Common myeloid progenitor, CD34-positive (primary cell): ENCODE results near the gene TSEN15. TPM values are rescaled to one million over a fixed set of nuclear protein-coding genes. Genes with fewer than 3 reads are reported as not detected.

ENCODE experiments used
- CTCF ChIA-PET: fragments of 350-600 bp; sonication (Branson Sonifier 250); formaldehyde crosslinking; loops from one replicate; lab custom pipeline; 2021; ENCODE audit warnings: antibody characterized with exemption; lab: Charles Lee
- POLR2A ChIA-PET: fragments of 350-600 bp; sonication (Branson Sonifier 250); formaldehyde crosslinking; loops from one replicate; lab custom pipeline; 2021; ENCODE audit warnings: antibody characterized with exemption; lab: Charles Lee
- DNase-seq, 3 donors: peaks; one replicate each; pipeline versions ENCODE4 v3.0.0 to v3.0.0-alpha.2; 2013
- H3K27ac ChIP-seq, 2 experiments: 1 replicate in 1 of 2; 2 replicates in 1 of 2; pipeline ENCODE4 v1.7.0; 2013; ENCODE audit warnings: inconsistent platforms in 2 of 2, low read length in 2 of 2, mild to moderate bottlenecking in 2 of 2, low read depth in 1 of 2, moderate library complexity in 1 of 2; ENCODE audit not compliant: severe bottlenecking in 2 of 2, insufficient read depth in 1 of 2, poor library complexity in 1 of 2
- H3K27me3 ChIP-seq, 5 experiments: replicated peaks in 2 of 5; 1 replicate in 3 of 5; 2 replicates in 2 of 5; pipeline versions ENCODE4 v1.6.1 to v1.7.0; 2013; ENCODE audit warnings: low read length in 4 of 5, mild to moderate bottlenecking in 2 of 5, moderate library complexity in 2 of 5, inconsistent platforms in 1 of 5; ENCODE audit not compliant: insufficient read depth in 5 of 5, control insufficient read depth in 4 of 5
- H3K36me3 ChIP-seq, 4 experiments: 1 replicate in 2 of 4; 2 replicates in 2 of 4; pipeline versions ENCODE4 v1.6.1 to v1.7.0; 2013; ENCODE audit warnings: low read length in 3 of 4, control low read depth in 1 of 4, mild to moderate bottlenecking in 1 of 4; ENCODE audit not compliant: control insufficient read depth in 4 of 4, insufficient read depth in 4 of 4
- H3K4me1 ChIP-seq, 4 experiments: 1 replicate in 3 of 4; 2 replicates in 1 of 4; pipeline versions ENCODE4 v1.6.1 to v1.7.1; 2013; ENCODE audit warnings: low read length in 3 of 4, mild to moderate bottlenecking in 3 of 4, control low read depth in 1 of 4, inconsistent platforms in 1 of 4, moderate library complexity in 1 of 4; ENCODE audit not compliant: control insufficient read depth in 4 of 4, insufficient read depth in 4 of 4; ENCODE audit errors: control extremely low read depth in 1 of 4
- H3K4me3 ChIP-seq, 7 experiments: 1 replicate in 4 of 7; 2 replicates in 3 of 7; pipeline versions ENCODE4 v1.5.1 to v1.7.0; 2013; ENCODE audit warnings: mild to moderate bottlenecking in 7 of 7, low read length in 6 of 7, moderate library complexity in 6 of 7, inconsistent platforms in 2 of 7, low read depth in 2 of 7, control low read depth in 1 of 7; ENCODE audit not compliant: insufficient read depth in 4 of 7, control insufficient read depth in 1 of 7; ENCODE audit errors: extremely low read depth in 1 of 7
- H3K9me3 ChIP-seq, 5 experiments: 1 replicate in 4 of 5; 2 replicates in 1 of 5; pipeline versions ENCODE4 v1.6.1 to v1.7.1; 2013; ENCODE audit warnings: low read length in 4 of 5, mild to moderate bottlenecking in 2 of 5, inconsistent platforms in 1 of 5, low read depth in 1 of 5, moderate library complexity in 1 of 5; ENCODE audit not compliant: control insufficient read depth in 4 of 5, insufficient read depth in 2 of 5; ENCODE audit errors: control extremely low read depth in 1 of 5
- WGBS: methylation state at CpG from one replicate; pipeline ENCODE4 v1.1.5; 2013; ENCODE audit not compliant: insufficient coverage; 5-methylcytosine and 5-hydroxymethylcytosine counted together
- polyA plus RNA-seq: library from polyadenylated mRNA; unstranded; fragments of 120-200 nt; gene quantifications from one replicate; pipeline ENCODE4 v1.2.1, GENCODE V29; 2013

Gene TSEN15
- 49.5 TPM for polyA plus RNA-seq

- Histone ChIP-seq H3K27me3 (no peaks in the 10 kb centered on the region), H3K9me3 (peaks cover 0 to 3% (median 0%) of the 10 kb centered on the region in 5 experiments), H3K4me3 (peak within 1 kb of the TSS; percentile 83 to 97 (median 94)), H3K4me1 (peaks cover 10 to 20% (median 14%) of the 10 kb centered on the region in 4 experiments), H3K36me3 (peaks cover 0 to 20% (median 5%) of the 10 kb centered on the region in 4 experiments), H3K27ac (peak within 1 kb of the TSS; percentile 88 to 93)
- ChIA-PET POLR2A (interaction anchor here (0.6 to 1.0 kb wide), 2 partner anchors 14 to 514 kb away, joined by 3 to 4 read pairs; no protein-coding TSS in a partner anchor), CTCF (interaction anchor here (0.7 to 1.0 kb wide), 2 partner anchors 17 to 115 kb away, joined by 3 read pairs; no protein-coding TSS in a partner anchor)
- WGBS: under 1% methylated on average over 52 of the region's 54 CpGs
- peak; percentile 82 to 91 (median 87) for DNase-seq
Measured at GRCh38 chr1:184051485-184052193, at the start of gene TSEN15. Gene TSEN15, plus strand, starts transcription at chr1:184051730. Its CDS starts 26 bp downstream, at chr1:184051756.

GRCh38 chr1:184002071-184002470 is 49.5 kb upstream of the TSEN15 start:
- H3K4me1 ChIP-seq: no peaks in the 10 kb centered on the region
- no peaks in the 10 kb centered on the region for H3K9me3 ChIP-seq
- 100% methylated on average over 1 of the region's 2 CpGs for WGBS
- no peak overlapping the region for H3K27ac ChIP-seq
- DNase-seq: no peak
- no peaks in the 10 kb centered on the region for H3K36me3 ChIP-seq
- no peak overlapping the region for H3K4me3 ChIP-seq
- H3K27me3 ChIP-seq: no peaks in the 10 kb centered on the region
- ChIA-PET POLR2A (no interaction called here), CTCF (no interaction called here)

GRCh38 chr1:184004935-184005334 is 46.6 kb upstream of the TSEN15 start:
- ChIA-PET POLR2A (no interaction called here), CTCF (no interaction called here)
- WGBS: 92% methylated on average over 3 of the region's 4 CpGs
- Histone ChIP-seq H3K4me3 (no peak overlapping the region), H3K27ac (no peak overlapping the region), H3K27me3 (no peaks in the 10 kb centered on the region), H3K4me1 (no peaks in the 10 kb centered on the region), H3K36me3 (no peaks in the 10 kb centered on the region), H3K9me3 (no peaks in the 10 kb centered on the region)
- no peak for DNase-seq

GRCh38 chr1:184005506-184005905 is 46.0 kb upstream of the TSEN15 start:
- Histone ChIP-seq H3K27ac (no peak overlapping the region), H3K36me3 (no peaks in the 10 kb centered on the region), H3K27me3 (no peaks in the 10 kb centered on the region), H3K4me3 (no peak overlapping the region), H3K4me1 (no peaks in the 10 kb centered on the region), H3K9me3 (no peaks in the 10 kb centered on the region)
- ChIA-PET POLR2A (no interaction called here), CTCF (no interaction called here)
- DNase-seq: no peak
- 100% methylated on average over 2 of the region's 4 CpGs for WGBS

GRCh38 chr1:184010788-184011187 is 40.7 kb upstream of the TSEN15 start:
- WGBS: 100% methylated on average over 2 of the region's 2 CpGs
- no peaks in the 10 kb centered on the region for H3K36me3 ChIP-seq
- H3K9me3 ChIP-seq: no peaks in the 10 kb centered on the region
- no peak overlapping the region for H3K27ac ChIP-seq
- POLR2A ChIA-PET: no interaction called here
- no peak overlapping the region for H3K4me3 ChIP-seq
- no peak for DNase-seq
- H3K27me3 ChIP-seq: no peaks in the 10 kb centered on the region
- CTCF ChIA-PET: no interaction called here
- no peaks in the 10 kb centered on the region for H3K4me1 ChIP-seq

- no peak for DNase-seq
- ChIA-PET CTCF (no interaction called here), POLR2A (no interaction called here)
- Histone ChIP-seq H3K27me3 (no peaks in the 10 kb centered on the region), H3K4me1 (peaks cover 0 to 1% (median 0%) of the 10 kb centered on the region in 4 experiments), H3K27ac (no peak overlapping the region), H3K36me3 (no peaks in the 10 kb centered on the region), H3K4me3 (no peak overlapping the region), H3K9me3 (no peaks in the 10 kb centered on the region)
Measured at GRCh38 chr1:184012187-184012586, 39.3 kb upstream of the TSEN15 start.

- WGBS: 100% methylated on average over 1 of the region's 2 CpGs
- CTCF ChIA-PET: no interaction called here
- no peaks in the 10 kb centered on the region for H3K27me3 ChIP-seq
- H3K36me3 ChIP-seq: no peaks in the 10 kb centered on the region
- no peaks in the 10 kb centered on the region for H3K9me3 ChIP-seq
- POLR2A ChIA-PET: no interaction called here
- H3K27ac ChIP-seq: no peak overlapping the region
- H3K4me3 ChIP-seq: no peak overlapping the region
- peaks cover 0 to 6% (median 0%) of the 10 kb centered on the region in 4 experiments for H3K4me1 ChIP-seq
- DNase-seq: no peak
Measured at GRCh38 chr1:184014271-184014670, 37.3 kb upstream of the TSEN15 start.
